HG03439 (cell line): Measurements from ENCODE around the gene ACTN1.

Experiments used
- ATAC-seq: cut with Tn5 transposase; IDR thresholded peaks from one replicate; pipeline ENCODE4 v1.9.1; 2021; ENCODE audit warnings: mild to moderate bottlenecking, moderate library complexity; ENCODE audit not compliant: unreplicated experiment

The ACTN1 gene

GRCh38 chr14:68840454-68840853, 138.6 kb downstream of the ACTN1 start:
- ATAC-seq = no peak

- no peak for ATAC-seq
These were observed 143.0 kb downstream of the ACTN1 start for GRCh38 chr14:68836082-68836481.

- no peak for ATAC-seq
These were observed 144.3 kb downstream of the ACTN1 start for GRCh38 chr14:68834816-68835215.

- no peak for ATAC-seq
These were observed 150.4 kb downstream of the ACTN1 start for GRCh38 chr14:68828698-68829097.

- ATAC-seq = no peak
These were observed 153.4 kb downstream of the ACTN1 start for GRCh38 chr14:68825729-68826128.

- no peak for ATAC-seq
These were observed 154.4 kb downstream of the ACTN1 start for GRCh38 chr14:68824517-68825347.

GRCh38 chr14:68824207-68824516, 154.9 kb downstream of the ACTN1 start:
- ATAC-seq = no peak
